A549 (cell line): ENCODE data around the gene WDR3. TPM values are rescaled to one million over a fixed set of nuclear protein-coding genes. Genes with fewer than 3 reads are reported as not detected.

Experiments used
- ATAC-seq, 2 experiments: fragments of 200-7000 bp in 1 of 2; fragments of >200 bp in 1 of 2; cut with Nextera tagmentation in 1 of 2; cut with Tn5 transposase in 1 of 2; 3 replicates each; pipeline versions ENCODE4 v1.8.0 to v1.9.1; 2018 to 2020; ENCODE audit warnings: mild to moderate bottlenecking in 1 of 2, moderate library complexity in 1 of 2
- CTCF ChIA-PET: fragments of 300-600 bp; sonication (Branson Sonifier 250); formaldehyde crosslinking; extraction: SDS; loops from one replicate; lab custom pipeline; 2021; ENCODE audit warnings: antibody characterized with exemption, inconsistent platforms; lab: Yijun Ruan, JAX
- POLR2A ChIA-PET: fragments of 350-600 bp; formaldehyde crosslinking; extraction: SDS; loops from one replicate; lab custom pipeline; 2021; ENCODE audit warnings: antibody characterized with exemption, inconsistent platforms; lab: Yijun Ruan, JAX
- DNase-seq, 2 experiments: peaks; one replicate each; pipeline versions ENCODE4 v3.0.0 to v3.0.0-alpha.2; 2011 to 2016; ENCODE audit warnings: low read depth in 1 of 2, low spot score in 1 of 2
- FAIRE-seq: peaks from 2 replicates; lab custom pipeline; 2011; peaks lifted over from hg19 to GRCh38; lab: Jason Lieb, UNC
- H3K27ac ChIP-seq, 2 experiments: fragments of >200 bp; sonication (Bioruptor Twin); formaldehyde crosslinking; 3 replicates each; pipeline ENCODE4 v1.5.1; 2016 to 2017
- H3K4me1 ChIP-seq: fragments of >200 bp; sonication (Bioruptor Twin); formaldehyde crosslinking; 3 replicates; pipeline ENCODE4 v1.6.1; 2016
- H3K4me2 ChIP-seq: fragments of >200 bp; sonication (Bioruptor Twin); formaldehyde crosslinking; 3 replicates; pipeline ENCODE4 v1.6.1; 2016
- H3K4me3 ChIP-seq: fragments of >200 bp; sonication (Bioruptor Twin); formaldehyde crosslinking; 3 replicates; pipeline ENCODE4 v1.5.1; 2016
- H3K9me3 ChIP-seq: fragments of >200 bp; sonication (Bioruptor Twin); formaldehyde crosslinking; 3 replicates; pipeline ENCODE4 v1.6.1; 2016
- BHLHE40 ChIP-seq: IDR thresholded peaks from 2 replicates; pipeline ENCODE4 v1.6.1; 2012; ENCODE audit warnings: low read depth, low read length, inconsistent platforms
- CBX2 ChIP-seq: fragments of 200-600 bp; sonication (generic); IDR thresholded peaks from 2 replicates; pipeline ENCODE4 v1.6.1; 2016; ENCODE audit warnings: low read depth, mild to moderate bottlenecking, borderline replicate concordance
- CEBPB ChIP-seq, 2 experiments: fragments of >200 bp in 1 of 2; sonication (Bioruptor Twin) in 1 of 2; formaldehyde crosslinking in 1 of 2; IDR thresholded peaks; 2 replicates each; pipeline ENCODE4 v1.6.1; 2012 to 2016
- EHMT2 ChIP-seq: fragments of 200-600 bp; sonication (generic); IDR thresholded peaks from 2 replicates; pipeline ENCODE4 v1.6.1; 2016; ENCODE audit warnings: antibody characterized with exemption, low read depth, mild to moderate bottlenecking, moderate library complexity
- FOSB ChIP-seq: fragments of 250-450 bp; sonication (Bioruptor Pico); IDR thresholded peaks from 2 replicates; pipeline ENCODE4 v1.5.0; 2020; ENCODE audit warnings: mild to moderate bottlenecking, moderate library complexity
- GATA3 ChIP-seq: IDR thresholded peaks from 2 replicates; pipeline ENCODE4 v1.6.1; 2012; ENCODE audit warnings: borderline replicate concordance
- HEYL ChIP-seq: fragments of 250-450 bp; sonication (Bioruptor Pico); IDR thresholded peaks from 2 replicates; pipeline ENCODE4 v1.8.0; 2021; ENCODE audit warnings: mild to moderate bottlenecking, moderate library complexity
- HOXB13 ChIP-seq: fragments of 250-450 bp; sonication (Bioruptor Pico); IDR thresholded peaks from 2 replicates; pipeline ENCODE4 v1.5.0; 2020; ENCODE audit warnings: low read depth, mild to moderate bottlenecking, moderate library complexity
- KDM1A ChIP-seq: fragments of 200-600 bp; sonication (generic); IDR thresholded peaks from 2 replicates; pipeline ENCODE4 v1.6.1; 2016; ENCODE audit warnings: low read depth, mild to moderate bottlenecking
- MAFK ChIP-seq: fragments of 450-650 bp; IDR thresholded peaks from 2 replicates; pipeline ENCODE4 v1.6.1; 2014; ENCODE audit not compliant: partially characterized antibody
- MYC ChIP-seq: IDR thresholded peaks from 2 replicates; pipeline ENCODE4 v1.6.1; 2012; ENCODE audit warnings: mild to moderate bottlenecking, inconsistent platforms, low read length, improper control_type of control experiment, borderline replicate concordance
- NR3C1 ChIP-seq: fragments of >200 bp; sonication (Bioruptor Twin); formaldehyde crosslinking; IDR thresholded peaks from 3 replicates; pipeline ENCODE4 v1.6.1; 2017
- PHF8 ChIP-seq: fragments of 200-600 bp; sonication (generic); IDR thresholded peaks from 2 replicates; pipeline ENCODE4 v1.6.1; 2016; ENCODE audit warnings: low read depth, mild to moderate bottlenecking, antibody characterized with exemption, moderate library complexity, borderline replicate concordance
- RAD21 ChIP-seq, 2 experiments: fragments of >200 bp in 1 of 2; sonication (Bioruptor Twin) in 1 of 2; formaldehyde crosslinking in 1 of 2; IDR thresholded peaks in 1 of 2; conservative IDR thresholded peaks in 1 of 2; 2 replicates in 1 of 2; 3 replicates in 1 of 2; pipeline ENCODE4 v1.6.1; 2012 to 2018; ENCODE audit warnings: inconsistent platforms in 1 of 2
- RARB ChIP-seq: fragments of 250-450 bp; sonication (Bioruptor Pico); IDR thresholded peaks from 2 replicates; pipeline ENCODE4 v1.8.0; 2021; ENCODE audit warnings: mild to moderate bottlenecking, moderate library complexity
- RCOR1 ChIP-seq: fragments of 150-350 bp; IDR thresholded peaks from 2 replicates; pipeline ENCODE4 v1.6.1; 2014; ENCODE audit warnings: antibody characterized with exemption, low read length, low read depth
- SMC3 ChIP-seq: fragments of >200 bp; sonication (Bioruptor Twin); formaldehyde crosslinking; IDR thresholded peaks from 3 replicates; pipeline ENCODE4 v1.6.1; 2018; ENCODE audit warnings: inconsistent platforms
- SREBF2 ChIP-seq: fragments of 450-650 bp; IDR thresholded peaks from 2 replicates; pipeline ENCODE4 v1.6.1; 2014; ENCODE audit warnings: mild to moderate bottlenecking, moderate library complexity
- ZC3H11A ChIP-seq: fragments of 450-650 bp; IDR thresholded peaks from 2 replicates; pipeline ENCODE4 v1.6.1; 2014; ENCODE audit warnings: antibody characterized with exemption, mild to moderate bottlenecking
- ZFP36 ChIP-seq: fragments of 450-650 bp; IDR thresholded peaks from 2 replicates; pipeline ENCODE4 v1.6.1; 2014; ENCODE audit warnings: borderline replicate concordance; ENCODE audit not compliant: partially characterized antibody
- ZNF302 ChIP-seq: fragments of 250-450 bp; sonication (Bioruptor Pico); IDR thresholded peaks from 2 replicates; pipeline ENCODE4 v1.9.0; 2021; ENCODE audit warnings: inconsistent platforms, mild to moderate bottlenecking, moderate library complexity
- ZSCAN20 ChIP-seq: fragments of 250-450 bp; sonication (Bioruptor Pico); IDR thresholded peaks from 2 replicates; pipeline ENCODE4 v1.8.0; 2022; ENCODE audit warnings: mild to moderate bottlenecking, moderate library complexity
- WGBS: methylation state at CpG from one replicate; pipeline ENCODE4 v1.1.6; 2017; ENCODE audit errors: missing lambda C conversion rate; 5-methylcytosine and 5-hydroxymethylcytosine counted together
- polyA plus RNA-seq, 4 experiments: library from polyadenylated mRNA; depleted of rRNA in 3 of 4; stranded (reverse); fragments of >200 nt; fragmentation: RNase III in 1 of 4; extraction: RNeasy Plus Mini Kit Qiagen cat#74134 plus additional on column Dnase treatment in 1 of 4; gene quantifications; 2 replicates in 3 of 4; 3 replicates in 1 of 4; pipeline ENCODE4 v1.2.3, GENCODE V29; 2011 to 2017
- TF ChIP-seq, protein P1 (sequence below): fragments of >200 bp; sonication (Bioruptor Twin); formaldehyde crosslinking; IDR thresholded peaks from 2 replicates; pipeline ENCODE4 v1.6.1; 2016
- TF ChIP-seq, protein P2 (sequence below): fragments of 450-650 bp; IDR thresholded peaks from 2 replicates; pipeline ENCODE4 v1.6.1; 2014; ENCODE audit warnings: antibody characterized with exemption
- TF ChIP-seq, protein P3 (sequence below): IDR thresholded peaks from 2 replicates; pipeline ENCODE4 v1.6.1; 2012; ENCODE audit warnings: low read depth, borderline replicate concordance
- TF ChIP-seq, protein P4 (sequence below): fragments of >200 bp; sonication (Bioruptor Twin); formaldehyde crosslinking; IDR thresholded peaks from 3 replicates; pipeline ENCODE4 v1.6.1; 2016
- TF ChIP-seq, protein P5 (sequence below): fragments of 250-450 bp; sonication (Bioruptor Pico); IDR thresholded peaks from 2 replicates; pipeline ENCODE4 v1.5.0; 2020; ENCODE audit warnings: low read depth, mild to moderate bottlenecking, moderate library complexity

The WDR3 gene
- polyA plus RNA-seq, 2 of the 4 experiments (the other 2 are of a cell fraction) = 29.1 to 54.6 TPM

DNA sequence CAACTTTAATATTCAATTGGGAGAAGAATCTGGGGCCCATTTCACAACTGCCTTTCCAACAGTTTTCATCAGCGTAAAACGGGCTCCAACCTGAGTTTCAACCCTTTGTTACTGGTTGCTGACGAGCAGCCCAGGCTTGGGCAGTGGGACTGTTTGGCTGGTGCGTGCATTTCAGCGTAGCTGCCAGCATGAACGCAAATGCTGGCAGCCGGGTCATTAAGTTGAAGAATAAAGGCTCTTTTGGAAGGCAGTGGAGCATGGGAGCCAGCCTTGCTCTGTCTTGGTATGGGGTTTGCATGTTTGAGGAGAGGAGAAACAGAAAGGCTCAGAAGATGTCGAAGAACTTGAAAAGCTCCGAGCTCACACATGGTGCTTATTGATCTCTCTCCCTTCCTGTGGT is 40.7 kb downstream of the WDR3 start:
- TF ChIP-seq SREBF2 (no peak), RCOR1 (no peak), FOSB (CRISPR knock-in tag) (no peak), ZNF302 (CRISPR knock-in tag) (no peak), MYC (no peak), NR3C1 (no peak), CEBPB (IDR thresholded peaks at IDR 0.05) (no peak), GATA3 (no peak), PHF8 (no peak), RAD21 (conservative IDR thresholded peaks at IDR 0.05 in 1 of 2, IDR thresholded peaks at IDR 0.05 in 1 of 2) (no peak), EHMT2 (no peak), ZSCAN20 (CRISPR knock-in tag) (no peak), CBX2 (no peak), ZC3H11A (no peak)
- TF ChIP-seq, protein P1, sequence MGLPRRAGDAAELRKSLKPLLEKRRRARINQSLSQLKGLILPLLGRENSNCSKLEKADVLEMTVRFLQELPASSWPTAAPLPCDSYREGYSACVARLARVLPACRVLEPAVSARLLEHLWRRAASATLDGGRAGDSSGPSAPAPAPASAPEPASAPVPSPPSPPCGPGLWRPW = no peak
- ATAC-seq (no peak), FAIRE-seq (no peak), DNase-seq (no peak)
- H3K9me3 ChIP-seq = no peaks in the 10 kb centered on the region
- no peak overlapping the region for H3K27ac ChIP-seq
- POLR2A ChIA-PET = no interaction called here
- CTCF ChIA-PET = interaction anchor here (0.9 kb wide), 1 partner anchor 11 kb away, joined by 3 read pairs; no protein-coding TSS in a partner anchor
- 94% methylated on average over 9 of the region's 9 CpGs for WGBS
- H3K4me3 ChIP-seq = no peak overlapping the region
- no peak overlapping the region for H3K4me2 ChIP-seq
- H3K4me1 ChIP-seq = no peaks in the 10 kb centered on the region

DNA sequence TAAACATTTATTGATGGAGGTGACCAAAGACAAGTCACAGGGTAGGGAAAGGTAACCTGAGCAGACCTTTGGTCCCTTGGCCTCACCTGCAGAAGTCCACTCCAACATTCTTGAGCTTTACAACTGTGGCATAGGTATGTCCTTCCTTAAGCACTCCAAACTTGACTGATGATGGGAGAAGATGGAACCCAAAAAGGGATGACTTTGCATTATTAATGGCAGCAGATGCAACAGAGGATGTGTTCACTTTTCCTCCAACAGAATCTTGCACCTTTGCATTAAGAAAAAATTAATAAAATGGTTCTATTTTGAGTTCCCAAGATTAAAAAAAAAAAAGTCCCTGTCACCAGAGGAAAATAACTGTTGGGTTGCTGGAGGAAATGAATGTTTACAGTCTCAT is 42.2 kb downstream of the WDR3 start:
- ChIA-PET CTCF (no interaction called here), POLR2A (no interaction called here)
- Histone ChIP-seq H3K27ac (no peak overlapping the region), H3K9me3 (no peaks in the 10 kb centered on the region), H3K4me3 (no peak overlapping the region), H3K4me1 (no peaks in the 10 kb centered on the region), H3K4me2 (no peak overlapping the region)
- DNase-seq (no peak), FAIRE-seq (no peak), ATAC-seq (no peak)
- TF ChIP-seq KDM1A = no peak
- TF ChIP-seq PHF8 = no peak
- peak; percentile 60 for TF ChIP-seq MAFK

DNA sequence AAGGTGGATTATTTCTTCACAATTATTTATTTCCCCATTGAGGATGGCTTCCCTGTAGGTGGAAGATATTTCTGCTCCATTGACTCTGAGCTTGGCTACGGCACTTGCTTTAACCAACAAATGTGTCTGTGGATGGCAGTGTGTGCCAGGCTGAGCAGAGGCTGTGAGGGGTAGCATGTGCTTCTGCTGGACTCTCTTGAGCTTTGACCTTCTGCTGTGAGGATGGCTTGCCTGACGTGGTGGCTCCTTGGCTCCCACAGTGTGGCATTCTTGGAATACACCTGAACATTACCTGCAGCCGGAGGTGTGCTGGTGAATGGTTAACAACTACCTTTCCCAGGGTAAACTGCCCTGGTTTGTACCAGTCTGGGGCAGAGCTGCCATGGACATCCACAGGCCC is 46.8 kb downstream of the WDR3 start:
- no peaks in the 10 kb centered on the region for H3K9me3 ChIP-seq
- FAIRE-seq (no peak), ATAC-seq (no peak), DNase-seq (no peak)
- no peak overlapping the region for H3K4me3 ChIP-seq
- TF ChIP-seq ZFP36 (no peak), BHLHE40 (no peak), HOXB13 (no peak), SREBF2 (no peak), RAD21 (conservative IDR thresholded peaks at IDR 0.05 in 1 of 2, IDR thresholded peaks at IDR 0.05 in 1 of 2) (no peak), MYC (no peak), RARB (no peak), ZC3H11A (no peak), HEYL (CRISPR knock-in tag) (no peak), SMC3 (no peak), ZSCAN20 (CRISPR knock-in tag) (no peak), KDM1A (no peak), GATA3 (no peak), RCOR1 (no peak)
- TF ChIP-seq, protein P2, sequence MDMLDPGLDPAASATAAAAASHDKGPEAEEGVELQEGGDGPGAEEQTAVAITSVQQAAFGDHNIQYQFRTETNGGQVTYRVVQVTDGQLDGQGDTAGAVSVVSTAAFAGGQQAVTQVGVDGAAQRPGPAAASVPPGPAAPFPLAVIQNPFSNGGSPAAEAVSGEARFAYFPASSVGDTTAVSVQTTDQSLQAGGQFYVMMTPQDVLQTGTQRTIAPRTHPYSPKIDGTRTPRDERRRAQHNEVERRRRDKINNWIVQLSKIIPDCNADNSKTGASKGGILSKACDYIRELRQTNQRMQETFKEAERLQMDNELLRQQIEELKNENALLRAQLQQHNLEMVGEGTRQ = no peak
- TF ChIP-seq, protein P3, sequence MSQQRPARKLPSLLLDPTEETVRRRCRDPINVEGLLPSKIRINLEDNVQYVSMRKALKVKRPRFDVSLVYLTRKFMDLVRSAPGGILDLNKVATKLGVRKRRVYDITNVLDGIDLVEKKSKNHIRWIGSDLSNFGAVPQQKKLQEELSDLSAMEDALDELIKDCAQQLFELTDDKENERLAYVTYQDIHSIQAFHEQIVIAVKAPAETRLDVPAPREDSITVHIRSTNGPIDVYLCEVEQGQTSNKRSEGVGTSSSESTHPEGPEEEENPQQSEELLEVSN = no peak
- TF ChIP-seq, protein P4, sequence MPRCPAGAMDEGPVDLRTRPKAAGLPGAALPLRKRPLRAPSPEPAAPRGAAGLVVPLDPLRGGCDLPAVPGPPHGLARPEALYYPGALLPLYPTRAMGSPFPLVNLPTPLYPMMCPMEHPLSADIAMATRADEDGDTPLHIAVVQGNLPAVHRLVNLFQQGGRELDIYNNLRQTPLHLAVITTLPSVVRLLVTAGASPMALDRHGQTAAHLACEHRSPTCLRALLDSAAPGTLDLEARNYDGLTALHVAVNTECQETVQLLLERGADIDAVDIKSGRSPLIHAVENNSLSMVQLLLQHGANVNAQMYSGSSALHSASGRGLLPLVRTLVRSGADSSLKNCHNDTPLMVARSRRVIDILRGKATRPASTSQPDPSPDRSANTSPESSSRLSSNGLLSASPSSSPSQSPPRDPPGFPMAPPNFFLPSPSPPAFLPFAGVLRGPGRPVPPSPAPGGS = no peak
- TF ChIP-seq, protein P5, sequence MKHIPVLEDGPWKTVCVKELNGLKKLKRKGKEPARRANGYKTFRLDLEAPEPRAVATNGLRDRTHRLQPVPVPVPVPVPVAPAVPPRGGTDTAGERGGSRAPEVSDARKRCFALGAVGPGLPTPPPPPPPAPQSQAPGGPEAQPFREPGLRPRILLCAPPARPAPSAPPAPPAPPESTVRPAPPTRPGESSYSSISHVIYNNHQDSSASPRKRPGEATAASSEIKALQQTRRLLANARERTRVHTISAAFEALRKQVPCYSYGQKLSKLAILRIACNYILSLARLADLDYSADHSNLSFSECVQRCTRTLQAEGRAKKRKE (CRISPR knock-in tag) = no peak
- H3K4me2 ChIP-seq = no peak overlapping the region
- no peaks in the 10 kb centered on the region for H3K4me1 ChIP-seq
- POLR2A ChIA-PET = no interaction called here
- CTCF ChIA-PET = no interaction called here
- 33% methylated on average over 1 of the region's 3 CpGs for WGBS
- no peak overlapping the region for H3K27ac ChIP-seq
